RKO (cell line): Measurements from ENCODE around the gene CD300A.

Experiments used
- DNase-seq: peaks from one replicate; pipeline ENCODE4 v3.0.0-alpha.2; 2016; ENCODE audit warnings: low spot score

The CD300A gene

GRCh38 chr17:74454197-74455024 lies 12.0 kb upstream of the CD300A start:
- peak; percentile 88 for DNase-seq

DNA sequence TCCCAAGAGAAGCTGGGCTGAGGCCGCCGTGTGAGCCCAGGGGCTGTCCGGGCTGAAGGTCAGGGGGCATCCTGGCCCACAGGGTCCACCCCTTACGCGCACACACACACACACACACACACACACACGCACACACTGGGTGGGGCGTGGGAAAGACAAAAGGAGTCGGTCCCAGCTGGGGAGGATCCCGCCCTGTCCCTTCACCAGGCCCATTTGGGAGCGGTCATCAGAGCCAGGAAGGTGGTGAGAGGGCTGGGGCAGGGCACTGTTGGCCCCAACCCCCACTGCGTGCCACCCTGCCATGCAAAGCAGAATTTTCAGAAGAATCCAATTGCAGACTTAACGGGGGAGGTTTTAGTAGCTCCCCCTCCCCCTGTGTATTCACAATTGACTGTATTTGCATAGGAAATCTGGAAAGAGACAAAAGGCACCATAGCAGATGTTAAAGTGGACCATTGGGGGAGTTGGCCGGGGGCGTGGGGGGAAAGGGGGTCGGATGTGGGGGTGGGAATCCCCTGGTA lies 11.3 kb upstream of the CD300A start:
- no peak for DNase-seq

- no peak for DNase-seq
Observed at GRCh38 chr17:74455821-74456220, 10.6 kb upstream of the CD300A start.

DNA sequence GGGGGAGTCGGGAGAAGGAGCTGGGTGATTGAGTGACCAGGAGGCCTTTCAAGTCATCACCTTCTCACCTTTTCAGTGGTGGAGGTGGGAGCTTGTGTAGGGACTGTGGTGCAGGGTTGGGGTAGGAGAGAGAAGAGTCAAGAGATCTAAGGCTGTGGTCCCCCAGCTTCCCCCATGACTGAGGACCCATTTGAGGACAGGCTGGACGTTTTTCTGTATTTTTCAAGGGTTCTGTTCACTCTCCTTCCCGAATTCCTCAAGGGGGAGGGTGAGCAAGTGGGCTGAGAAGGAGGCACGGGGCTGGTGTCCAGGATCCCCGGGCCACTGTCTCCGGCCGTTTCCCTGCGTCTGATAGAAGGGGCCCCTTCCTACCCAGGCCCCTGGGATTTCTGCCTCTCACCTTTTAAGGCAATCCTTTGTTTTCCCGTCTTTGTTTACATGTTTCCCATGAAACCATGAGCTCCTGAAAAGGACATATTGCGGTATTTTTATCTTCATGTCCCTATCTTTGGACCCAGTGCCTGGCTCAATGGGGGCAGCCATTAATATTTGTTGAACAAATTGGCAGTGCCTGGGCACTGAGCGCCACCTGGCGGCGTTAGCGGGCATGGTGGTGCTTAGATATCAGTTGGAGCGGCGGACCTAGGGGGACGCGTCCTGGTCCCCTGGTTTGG lies 9.2 kb upstream of the CD300A start:
- DNase-seq, result peak; percentile 49

DNA sequence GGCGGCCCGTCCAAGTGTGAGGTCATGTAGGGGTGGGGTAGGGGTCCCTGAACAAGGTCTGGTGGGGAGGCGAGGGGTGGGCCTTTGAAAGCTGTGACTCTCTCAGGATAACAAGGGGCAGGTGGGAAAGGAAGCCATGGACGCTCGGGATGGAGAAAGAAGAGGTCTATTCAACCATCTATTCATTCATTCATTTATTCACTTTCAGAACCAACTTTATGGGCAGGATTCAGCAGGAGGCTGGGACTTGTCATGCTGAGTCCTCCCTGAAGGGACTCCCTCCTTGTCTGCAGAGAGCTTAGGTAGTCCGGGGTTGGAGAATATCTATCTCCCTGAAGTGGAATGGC lies 8.6 kb upstream of the CD300A start:
- no peak for DNase-seq

- DNase-seq, result no peak
Observed at GRCh38 chr17:74458835-74459234, 7.6 kb upstream of the CD300A start.

DNA sequence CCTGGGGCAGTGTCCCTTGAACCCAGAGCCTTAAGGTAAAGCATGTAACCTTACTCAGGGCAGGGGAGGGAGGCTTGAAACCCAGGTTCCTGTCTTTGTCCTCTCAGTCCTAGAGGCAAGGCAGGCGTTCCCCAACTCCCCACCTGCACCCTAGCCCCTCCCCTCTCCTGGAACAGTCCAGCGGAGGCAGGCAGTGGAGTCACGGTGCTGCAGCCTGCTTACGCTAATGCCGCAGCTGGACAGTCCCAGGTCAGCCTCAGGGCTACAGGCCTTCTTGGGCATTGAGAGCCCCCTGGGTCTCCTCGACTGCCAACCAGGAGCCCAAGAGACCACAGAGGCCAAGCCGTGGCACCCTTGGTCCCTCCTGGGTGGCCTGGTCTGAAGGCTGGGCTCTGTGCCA lies 6.8 kb upstream of the CD300A start:
- no peak for DNase-seq

- DNase-seq, result no peak
Observed at GRCh38 chr17:74460241-74460640, 6.2 kb upstream of the CD300A start.

- DNase-seq, result no peak
Observed at GRCh38 chr17:74460996-74461395, 5.4 kb upstream of the CD300A start.

DNA sequence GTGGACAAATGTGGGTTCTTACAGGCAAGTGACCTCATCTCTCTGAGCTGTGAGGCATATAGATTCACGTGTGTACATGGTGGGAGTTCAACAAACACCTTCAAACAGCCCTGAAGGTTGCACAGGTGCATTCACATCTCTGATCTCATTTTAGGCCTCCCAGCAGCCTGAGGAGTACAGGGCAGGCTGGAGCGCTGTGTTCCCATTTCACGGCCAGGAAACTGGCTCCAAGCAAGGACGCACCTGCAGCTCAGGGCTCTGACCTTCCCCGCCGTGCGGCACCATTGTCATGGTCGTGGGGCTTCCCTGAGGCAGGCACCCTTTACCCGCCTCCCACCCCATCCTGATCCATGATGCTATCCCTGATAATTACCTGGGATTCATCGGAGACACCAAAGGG lies 4.8 kb upstream of the CD300A start:
- DNase-seq, result no peak

GRCh38 chr17:74464730-74465377 lies 1.6 kb upstream of the CD300A start:
- DNase-seq, result no peak

- no peak for DNase-seq
Observed at GRCh38 chr17:74465378-74466110, 890 bp upstream of the CD300A start.

- DNase-seq, result no peak
Observed at GRCh38 chr17:74466828-74467184, 372 bp downstream of the CD300A start.

GRCh38 chr17:74467221-74467951 lies 952 bp downstream of the CD300A start:
- no peak for DNase-seq

GRCh38 chr17:74471341-74471740 lies 4.9 kb downstream of the CD300A start:
- DNase-seq, result no peak

- DNase-seq, result no peak
Observed at GRCh38 chr17:74472890-74473289, 6.5 kb downstream of the CD300A start.

GRCh38 chr17:74473294-74473693 lies 6.9 kb downstream of the CD300A start:
- no peak for DNase-seq

DNA sequence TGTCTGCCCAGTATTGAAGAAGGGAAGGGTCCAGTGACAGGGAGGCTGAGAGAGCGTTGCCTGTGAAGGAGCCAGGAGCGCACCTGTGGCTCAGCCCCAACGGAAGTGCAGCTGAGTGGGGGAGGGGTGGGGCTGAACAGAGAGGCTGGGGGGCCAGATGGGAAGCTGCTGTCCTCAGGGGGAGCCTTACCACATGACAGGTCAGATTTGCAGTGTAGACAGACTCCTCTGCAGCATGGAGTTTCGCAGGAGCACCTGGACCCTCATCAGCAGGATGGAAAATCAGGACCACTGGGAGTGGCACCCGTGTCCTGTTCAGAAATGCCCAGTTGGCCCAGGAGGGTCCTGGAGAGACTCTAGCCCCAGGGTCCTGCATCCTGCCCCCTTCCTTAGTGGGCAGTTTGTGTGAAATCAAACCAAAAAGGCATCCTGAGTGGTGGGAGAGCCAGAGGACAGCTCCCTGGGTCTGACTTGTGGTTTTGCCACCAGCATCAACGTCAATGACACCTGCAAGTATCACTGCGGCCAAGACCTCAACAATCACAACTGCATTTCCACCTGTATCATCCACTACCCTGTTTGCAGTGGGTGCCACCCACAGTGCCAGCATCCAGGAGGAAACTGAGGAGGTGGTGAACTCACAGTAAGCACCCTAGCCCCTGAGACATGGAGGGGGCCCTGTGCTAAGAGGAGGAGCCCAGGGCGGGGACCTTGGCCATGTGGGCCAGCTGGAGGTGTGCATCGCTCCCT lies 7.8 kb downstream of the CD300A start:
- DNase-seq, result no peak

DNA sequence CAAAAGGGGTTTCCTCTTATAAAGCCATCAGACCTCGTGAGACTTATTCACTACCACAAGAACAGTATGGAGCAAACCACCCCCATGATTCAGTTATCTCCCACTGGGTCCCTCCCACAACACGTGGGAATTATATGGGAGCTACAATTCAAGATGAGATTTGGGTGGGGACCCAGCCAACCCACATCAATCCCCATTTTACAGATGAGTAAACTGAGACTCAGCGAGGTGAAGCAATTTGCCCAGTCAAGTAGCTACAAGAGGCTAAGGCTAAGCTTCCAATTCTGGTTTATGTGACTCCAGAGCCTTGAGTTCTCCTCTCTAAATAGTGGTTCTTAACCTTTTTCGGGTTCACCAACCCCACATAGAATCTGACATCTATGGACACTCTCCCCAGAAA lies 8.8 kb downstream of the CD300A start:
- no peak for DNase-seq

- DNase-seq, result no peak
Observed at GRCh38 chr17:74477411-74477810, 11.0 kb downstream of the CD300A start.
